DOHH2 (cell line): Measurements from ENCODE around the gene TSNAX.

Source experiments
- CTCF ChIP-seq: fragments of 200-600 bp; sonication (generic); IDR thresholded peaks from one replicate; pipeline ENCODE4 v1.5.1; 2014; ENCODE audit warnings: antibody characterized with exemption, mild to moderate bottlenecking, low read depth, low read length; ENCODE audit not compliant: poor library complexity, severe bottlenecking
- EZH2phosphoT487 ChIP-seq: fragments of 200-600 bp; sonication (generic); IDR thresholded peaks from 2 replicates; pipeline ENCODE4 v1.6.1; 2017; ENCODE audit warnings: borderline replicate concordance, mild to moderate bottlenecking, antibody characterized with exemption, low read length, moderate library complexity, mixed read lengths

- TF ChIP-seq CTCF (no peak), EZH2phosphoT487 (no peak)
Measured at GRCh38 chr1:231610388-231610787, 81.9 kb downstream of the TSNAX start.
